GM21423 (cell line): ENCODE measurements around the gene GABBR2.

ENCODE experiments used
- ATAC-seq: cut with Tn5 transposase; IDR thresholded peaks from one replicate; pipeline ENCODE4 v1.9.1; 2021; ENCODE audit warnings: mild to moderate bottlenecking, moderate library complexity; ENCODE audit not compliant: unreplicated experiment

The GABBR2 gene

GRCh38 chr9:98708933-98709911 lies at the start of gene GABBR2:
TSS of gene GABBR2 (minus strand) at chr9:98708935. CDS start at chr9:98708737, 198 bp downstream.
- ATAC-seq = no peak

- ATAC-seq = no peak
These were observed 46.4 kb upstream of the GABBR2 start for GRCh38 chr9:98755006-98755618.

GRCh38 chr9:98751210-98751609 lies 42.5 kb upstream of the GABBR2 start:
- no peak for ATAC-seq

- ATAC-seq = no peak
These were observed 41.8 kb upstream of the GABBR2 start for GRCh38 chr9:98750364-98751060.

- no peak for ATAC-seq
These were observed 38.7 kb upstream of the GABBR2 start for GRCh38 chr9:98747476-98747875.

DNA sequence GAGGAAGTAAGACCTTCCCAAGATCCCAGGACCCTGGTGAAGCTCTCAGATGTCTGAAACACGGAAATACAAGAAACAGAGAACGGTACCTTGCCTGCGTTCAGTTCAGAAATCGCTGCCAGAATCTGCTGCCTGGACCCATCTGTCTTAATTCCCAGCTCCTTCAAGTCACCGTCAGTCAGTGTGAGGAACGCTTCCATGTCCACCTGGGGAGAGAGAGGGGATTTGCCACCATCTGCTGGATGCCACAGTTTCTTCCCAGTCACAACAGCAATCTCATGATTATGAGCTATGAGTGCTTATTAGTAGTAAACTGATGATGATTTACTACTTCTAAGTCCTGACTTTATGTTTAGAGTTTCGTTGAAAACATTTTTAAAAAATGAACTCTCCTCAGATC lies 36.7 kb upstream of the GABBR2 start:
- ATAC-seq = no peak

- no peak for ATAC-seq
These were observed 35.3 kb upstream of the GABBR2 start for GRCh38 chr9:98743818-98744611.

GRCh38 chr9:98743329-98743728 lies 34.6 kb upstream of the GABBR2 start:
- no peak for ATAC-seq

GRCh38 chr9:98742325-98743280 lies 33.9 kb upstream of the GABBR2 start:
- ATAC-seq = no peak

DNA sequence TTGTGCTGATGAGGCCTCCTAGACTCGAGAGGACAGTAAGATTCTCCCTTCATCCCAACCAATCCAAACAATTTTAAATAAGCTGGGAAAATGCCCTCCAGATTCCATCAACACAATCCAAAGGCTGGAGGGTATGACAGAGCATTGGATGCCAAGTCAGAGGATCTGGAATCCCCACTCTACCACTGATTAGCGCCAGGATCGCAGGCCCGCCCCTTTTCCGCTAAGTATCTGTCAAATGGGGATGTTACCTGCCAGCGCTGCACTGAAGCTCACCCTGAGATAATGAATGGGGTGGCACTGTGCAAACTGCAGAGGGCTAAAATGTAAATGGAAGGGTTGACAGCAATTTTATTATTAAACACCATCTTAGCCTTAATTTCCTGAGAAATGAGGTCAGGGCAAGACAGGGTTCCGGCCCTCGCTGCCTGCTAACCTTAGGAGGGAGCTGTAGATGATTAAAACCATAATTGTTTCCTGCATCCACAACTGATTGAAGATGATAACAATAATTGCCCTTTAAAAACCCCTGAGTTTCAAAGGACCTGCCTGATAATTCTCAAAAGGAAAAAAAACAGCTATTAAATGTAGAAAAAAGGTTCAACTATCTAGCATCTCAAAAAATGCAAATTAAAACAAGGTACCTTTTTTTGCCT lies 31.6 kb upstream of the GABBR2 start:
- ATAC-seq = no peak

- ATAC-seq = no peak
These were observed 30.0 kb upstream of the GABBR2 start for GRCh38 chr9:98738741-98739140.

GRCh38 chr9:98736226-98736625 lies 27.5 kb upstream of the GABBR2 start:
- no peak for ATAC-seq

DNA sequence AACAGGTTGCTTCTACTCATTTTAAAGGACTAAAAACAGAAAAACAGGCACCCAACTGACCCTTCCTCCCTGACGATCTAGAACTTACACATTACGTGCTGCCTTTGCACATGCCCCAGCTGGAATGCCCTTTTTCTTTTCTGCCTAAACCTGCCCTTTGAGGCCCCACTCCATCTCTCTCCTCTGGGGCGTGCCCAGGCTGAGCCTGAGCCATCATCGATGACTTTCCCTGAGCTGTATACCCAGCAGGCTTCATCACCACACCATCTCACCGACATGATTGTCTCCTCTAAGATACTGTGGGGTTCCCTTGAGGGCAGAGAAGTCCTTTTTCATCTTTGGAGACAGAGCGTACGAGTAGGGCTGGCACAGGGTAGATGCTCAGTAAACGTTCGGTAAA lies 24.1 kb upstream of the GABBR2 start:
- no peak for ATAC-seq

DNA sequence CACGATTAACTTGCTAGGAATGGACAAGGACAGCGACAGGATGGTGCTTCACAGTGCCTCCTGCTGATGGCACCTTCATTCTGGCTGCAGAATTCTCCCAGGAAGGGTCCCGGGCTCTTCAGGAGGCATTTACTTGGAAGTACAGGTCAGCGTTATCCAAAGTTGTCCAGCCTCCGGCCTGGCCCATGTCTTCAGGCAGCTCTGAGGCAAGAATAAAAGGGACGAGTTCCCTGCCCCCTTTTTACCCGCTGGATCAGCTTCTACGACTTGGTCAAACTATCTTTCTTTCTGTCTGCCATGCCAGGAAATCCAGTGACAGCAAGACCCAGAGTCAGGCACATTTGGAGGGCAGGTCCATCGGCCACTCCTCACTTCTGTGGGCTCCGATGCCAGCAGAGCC lies 23.4 kb upstream of the GABBR2 start:
- ATAC-seq = no peak

DNA sequence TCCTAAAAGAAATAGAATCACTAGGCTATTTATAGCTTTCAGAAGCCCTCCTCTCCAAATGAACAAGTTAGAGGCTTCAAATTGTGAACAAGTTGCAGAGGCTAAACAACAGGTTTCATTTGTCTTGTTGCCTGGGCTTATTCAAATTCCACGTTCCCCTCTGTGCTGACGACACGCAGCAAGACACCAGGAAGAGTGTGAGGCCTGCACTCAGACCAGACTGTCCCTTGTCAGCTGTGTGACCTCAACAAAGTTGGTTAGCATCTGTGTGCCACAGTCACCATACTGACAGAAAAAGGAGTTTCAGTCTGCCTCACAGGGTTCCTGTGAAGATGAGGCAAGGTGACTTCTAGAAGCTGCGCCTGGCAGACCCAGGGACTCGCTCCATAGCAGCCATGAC lies 22.1 kb upstream of the GABBR2 start:
- ATAC-seq = no peak

DNA sequence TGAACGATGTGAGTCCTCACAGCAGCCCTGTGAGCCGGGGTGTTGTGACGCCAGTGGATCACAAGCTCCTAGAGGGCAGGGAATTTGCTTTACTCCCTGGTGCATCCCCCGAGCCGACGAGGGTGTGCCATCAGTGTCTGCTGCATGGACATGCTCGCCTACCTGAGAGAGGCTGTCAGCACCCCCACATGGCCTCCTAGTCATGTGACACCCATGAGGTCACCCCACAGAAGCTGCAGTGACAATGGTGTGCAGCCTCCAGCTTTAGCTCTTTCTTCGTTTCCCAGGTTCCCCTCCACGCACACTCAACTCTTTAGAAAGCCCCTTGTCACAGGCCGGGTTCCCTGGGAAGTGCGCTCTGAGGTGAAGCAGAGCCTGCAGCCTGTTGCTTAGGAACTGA lies 19.8 kb upstream of the GABBR2 start:
- no peak for ATAC-seq

DNA sequence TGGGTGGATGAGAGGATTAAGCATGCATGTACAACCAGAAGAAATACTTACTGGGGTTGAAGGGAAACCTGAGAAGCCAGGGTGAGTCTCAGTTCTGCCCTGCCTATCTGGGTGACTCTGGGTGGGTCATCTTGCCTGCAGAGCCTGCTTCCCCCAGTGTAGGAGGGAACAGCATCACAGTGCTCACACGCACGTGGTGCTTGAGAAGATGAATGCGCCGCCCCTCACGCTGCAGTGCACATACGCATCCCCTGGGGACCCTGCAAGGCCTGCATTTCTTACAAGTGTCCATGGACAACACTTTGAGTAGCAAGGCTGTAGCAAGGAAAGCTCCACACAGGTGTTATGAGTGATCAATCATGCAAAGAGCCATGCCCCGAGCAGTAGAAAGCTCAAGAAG lies 18.7 kb upstream of the GABBR2 start:
- no peak for ATAC-seq

- ATAC-seq = no peak
These were observed 18.0 kb upstream of the GABBR2 start for GRCh38 chr9:98726735-98727134.
